ENCODE data around the gene AGTPBP1.

AGTPBP1 gene

GRCh38 chr9:85523202-85523601 lies 218.6 kb downstream of the AGTPBP1 start:
- TF ChIP-seq, protein P1, sequence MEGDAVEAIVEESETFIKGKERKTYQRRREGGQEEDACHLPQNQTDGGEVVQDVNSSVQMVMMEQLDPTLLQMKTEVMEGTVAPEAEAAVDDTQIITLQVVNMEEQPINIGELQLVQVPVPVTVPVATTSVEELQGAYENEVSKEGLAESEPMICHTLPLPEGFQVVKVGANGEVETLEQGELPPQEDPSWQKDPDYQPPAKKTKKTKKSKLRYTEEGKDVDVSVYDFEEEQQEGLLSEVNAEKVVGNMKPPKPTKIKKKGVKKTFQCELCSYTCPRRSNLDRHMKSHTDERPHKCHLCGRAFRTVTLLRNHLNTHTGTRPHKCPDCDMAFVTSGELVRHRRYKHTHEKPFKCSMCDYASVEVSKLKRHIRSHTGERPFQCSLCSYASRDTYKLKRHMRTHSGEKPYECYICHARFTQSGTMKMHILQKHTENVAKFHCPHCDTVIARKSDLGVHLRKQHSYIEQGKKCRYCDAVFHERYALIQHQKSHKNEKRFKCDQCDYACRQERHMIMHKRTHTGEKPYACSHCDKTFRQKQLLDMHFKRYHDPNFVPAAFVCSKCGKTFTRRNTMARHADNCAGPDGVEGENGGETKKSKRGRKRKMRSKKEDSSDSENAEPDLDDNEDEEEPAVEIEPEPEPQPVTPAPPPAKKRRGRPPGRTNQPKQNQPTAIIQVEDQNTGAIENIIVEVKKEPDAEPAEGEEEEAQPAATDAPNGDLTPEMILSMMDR (IDR thresholded peaks at IDR 0.05; ENCODE audit: extremely low read depth, insufficient read depth, missing control alignments), result no peak
- no peak for DNase-seq (ENCODE audit: low spot score)
- in situ Hi-C loops (cut with MboI; ENCODE audit: low pct_unique_long_range_greater_than_20kb, low sequenced_read_pairs, unreplicated experiment), result no loop called here

GRCh38 chr9:85522459-85523092 lies 219.2 kb downstream of the AGTPBP1 start:
- peak; percentile 50 for DNase-seq (ENCODE audit: low spot score)
- TF ChIP-seq, protein P1 (IDR thresholded peaks at IDR 0.05; ENCODE audit: extremely low read depth, insufficient read depth, missing control alignments), result no peak
- in situ Hi-C loops (cut with MboI; ENCODE audit: low pct_unique_long_range_greater_than_20kb, low sequenced_read_pairs, unreplicated experiment), result no loop called here

DNA sequence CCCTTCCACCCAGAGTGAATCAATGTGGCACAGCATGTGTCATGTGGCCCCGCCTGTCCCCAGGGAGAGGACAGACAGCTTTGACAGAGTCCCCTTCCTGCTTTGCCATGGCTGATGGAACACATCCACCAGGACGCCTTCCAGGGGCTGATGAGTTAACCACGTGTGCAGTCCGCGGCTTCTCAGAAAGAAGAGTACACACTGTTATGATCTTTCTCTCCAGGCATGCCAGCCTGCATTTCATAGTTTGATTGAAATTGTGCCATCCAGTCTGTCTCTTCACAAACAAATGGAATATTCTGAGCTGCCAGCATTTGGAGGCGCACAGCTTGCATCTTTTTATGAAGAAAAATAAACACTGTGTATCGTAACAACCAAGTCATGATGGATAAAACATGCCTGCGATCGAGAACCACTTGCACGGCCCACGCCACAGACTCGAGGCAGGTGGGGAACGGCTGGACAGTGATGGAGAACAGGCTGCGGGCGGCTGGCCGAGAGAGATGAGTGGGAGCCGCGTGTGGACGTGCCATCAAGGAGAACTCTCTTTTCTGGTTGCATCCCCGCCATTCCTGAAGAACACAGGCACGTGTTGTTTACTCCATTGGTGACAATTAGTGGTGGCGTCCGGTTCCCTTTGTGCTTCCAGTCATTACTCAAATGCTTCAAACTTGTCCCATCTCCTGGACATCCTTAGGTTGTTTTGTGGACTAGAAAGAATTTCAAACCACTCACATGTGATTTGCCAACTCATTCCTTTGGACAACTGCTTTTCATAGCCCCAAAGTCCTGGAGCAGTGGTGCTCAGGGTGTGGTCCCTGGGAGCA lies 220.2 kb downstream of the AGTPBP1 start:
- in situ Hi-C loops (cut with MboI; ENCODE audit: low pct_unique_long_range_greater_than_20kb, low sequenced_read_pairs, unreplicated experiment), result no loop called here
- DNase-seq (ENCODE audit: low spot score), result no peak
- TF ChIP-seq, protein P1 (IDR thresholded peaks at IDR 0.05; ENCODE audit: extremely low read depth, insufficient read depth, missing control alignments), result no peak

DNA sequence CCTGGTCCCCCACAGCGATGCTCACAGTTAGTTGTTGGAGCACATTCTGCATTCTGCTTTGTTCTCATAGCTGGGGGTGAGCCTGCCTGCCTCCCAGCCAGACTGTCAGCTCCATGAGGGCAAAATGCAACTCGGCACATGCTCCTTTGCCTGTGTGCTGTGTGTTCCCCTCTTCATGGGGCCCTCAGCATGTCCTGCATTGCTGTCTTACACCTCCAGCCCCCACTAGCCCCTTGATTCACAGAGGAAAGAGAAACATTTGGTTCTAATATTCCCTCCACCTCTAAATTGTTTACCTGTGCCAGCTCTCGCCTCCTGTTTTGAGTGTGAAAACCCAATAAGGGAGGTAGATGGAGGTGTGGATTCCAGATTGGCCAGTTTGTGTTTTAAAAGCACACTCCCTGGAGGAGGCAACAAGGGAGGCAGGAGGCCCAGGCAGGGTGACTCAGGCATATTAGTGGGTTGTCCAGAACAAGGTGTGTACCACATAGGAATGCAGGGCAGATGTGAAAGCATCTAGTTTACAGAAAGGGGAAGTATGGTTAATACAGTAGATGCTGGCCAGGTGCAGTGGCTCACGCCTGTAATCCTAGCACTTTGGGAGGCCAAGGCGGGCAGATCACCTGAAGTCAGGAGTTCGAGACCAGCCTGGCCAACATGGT lies 224.6 kb downstream of the AGTPBP1 start:
- no peak for DNase-seq (ENCODE audit: low spot score)
- in situ Hi-C loops (cut with MboI; ENCODE audit: low pct_unique_long_range_greater_than_20kb, low sequenced_read_pairs, unreplicated experiment), result no loop called here
- TF ChIP-seq, protein P1 (IDR thresholded peaks at IDR 0.05; ENCODE audit: extremely low read depth, insufficient read depth, missing control alignments), result no peak

GRCh38 chr9:85516455-85516854 lies 225.3 kb downstream of the AGTPBP1 start:
- in situ Hi-C loops (cut with MboI; ENCODE audit: low pct_unique_long_range_greater_than_20kb, low sequenced_read_pairs, unreplicated experiment), result no loop called here
- TF ChIP-seq, protein P1 (IDR thresholded peaks at IDR 0.05; ENCODE audit: extremely low read depth, insufficient read depth, missing control alignments), result no peak
- DNase-seq (ENCODE audit: low spot score), result no peak

DNA sequence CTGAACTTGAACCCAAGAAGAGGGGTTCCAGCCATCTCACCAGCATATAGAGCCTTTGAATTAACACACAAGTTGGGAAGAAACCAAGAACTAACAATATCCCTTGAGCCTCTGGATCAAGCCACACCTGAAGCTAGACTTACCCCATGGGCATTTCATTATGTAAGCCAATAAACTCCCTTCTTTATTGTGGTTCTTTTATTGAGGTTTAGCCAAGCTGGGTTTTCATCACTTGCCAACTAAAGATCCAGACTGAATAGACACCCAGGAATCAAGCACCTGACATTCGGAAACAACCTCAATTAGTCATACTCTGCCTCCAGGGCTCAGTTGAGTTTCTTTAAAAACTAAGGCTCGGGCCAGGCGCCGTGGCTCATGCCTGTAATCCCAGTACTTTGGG lies 226.7 kb downstream of the AGTPBP1 start:
- no peak for DNase-seq (ENCODE audit: low spot score)
- TF ChIP-seq, protein P1 (IDR thresholded peaks at IDR 0.05; ENCODE audit: extremely low read depth, insufficient read depth, missing control alignments), result no peak
- in situ Hi-C loops (cut with MboI; ENCODE audit: low pct_unique_long_range_greater_than_20kb, low sequenced_read_pairs, unreplicated experiment), result no loop called here
